SKM-1 treated with dmso at 0.1 percent for 144 hours (cell line): ENCODE results near the gene BTG3.

ENCODE experiments used
- DNase-seq: peaks from one replicate; lab custom pipeline; 2025; ENCODE audit not compliant: unreplicated experiment; lab: John Stamatoyannopoulos, UW

The BTG3 gene, protein sequence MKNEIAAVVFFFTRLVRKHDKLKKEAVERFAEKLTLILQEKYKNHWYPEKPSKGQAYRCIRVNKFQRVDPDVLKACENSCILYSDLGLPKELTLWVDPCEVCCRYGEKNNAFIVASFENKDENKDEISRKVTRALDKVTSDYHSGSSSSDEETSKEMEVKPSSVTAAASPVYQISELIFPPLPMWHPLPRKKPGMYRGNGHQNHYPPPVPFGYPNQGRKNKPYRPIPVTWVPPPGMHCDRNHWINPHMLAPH

DNA sequence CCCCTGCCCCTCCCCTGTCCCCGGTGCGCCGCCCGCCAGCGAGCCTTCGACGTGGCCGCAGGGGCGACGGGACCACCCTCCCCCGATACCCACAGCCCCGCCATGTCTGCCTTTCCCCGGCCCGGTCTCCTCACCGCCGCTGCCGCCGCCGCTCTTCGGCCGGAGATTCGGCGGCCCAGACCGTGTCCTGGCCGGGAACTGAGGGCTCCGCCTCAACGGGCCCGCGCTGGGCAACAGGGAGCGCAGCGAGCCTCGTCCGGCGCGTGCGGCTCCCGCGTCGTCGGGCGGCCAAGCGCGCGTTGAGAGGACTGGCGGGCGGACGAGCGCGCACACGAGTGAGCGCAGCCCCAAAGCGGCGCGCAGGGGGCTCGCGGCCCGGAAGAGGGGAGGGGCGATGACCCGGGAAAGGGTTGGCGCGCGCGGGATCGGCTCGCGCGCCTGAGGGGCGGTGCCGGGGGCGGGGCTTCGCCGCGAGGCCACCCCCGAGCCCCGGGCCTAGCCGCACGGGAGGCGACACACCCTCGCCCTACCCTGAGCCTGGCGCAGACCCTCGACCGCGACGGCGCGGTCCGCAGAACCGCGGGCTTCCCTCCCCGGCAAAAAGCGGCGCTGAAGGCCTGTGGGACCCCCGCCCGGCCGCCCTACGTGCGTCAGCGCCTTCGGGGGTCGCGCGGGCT is at the start of gene BTG3:
BTG3 (minus strand) TSS at position 337 of the 677 bp plus-strand sequence. CDS start 3,757 bp downstream, outside the sequence.
- DNase-seq: peak; percentile 77

DNA sequence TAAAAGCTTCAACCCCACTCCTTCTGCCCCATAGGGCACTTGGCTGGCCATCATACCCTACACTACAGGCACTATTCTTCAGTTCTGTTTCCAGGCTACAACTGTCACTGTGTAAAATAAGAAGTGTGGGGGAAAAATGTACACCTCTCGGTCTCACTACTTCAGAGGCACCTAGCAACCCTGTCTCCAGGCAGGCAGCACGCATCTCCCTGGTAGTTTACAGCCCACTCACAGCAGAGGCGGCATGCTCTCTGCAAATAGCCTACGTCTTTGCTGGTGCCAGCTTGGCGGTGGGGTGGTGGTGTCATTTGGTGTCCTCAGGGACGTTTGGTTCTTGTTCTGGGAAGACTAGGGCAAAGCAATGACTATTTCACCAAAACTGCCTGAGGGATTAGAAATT is 48.2 kb upstream of the BTG3 start:
- no peak for DNase-seq

DNA sequence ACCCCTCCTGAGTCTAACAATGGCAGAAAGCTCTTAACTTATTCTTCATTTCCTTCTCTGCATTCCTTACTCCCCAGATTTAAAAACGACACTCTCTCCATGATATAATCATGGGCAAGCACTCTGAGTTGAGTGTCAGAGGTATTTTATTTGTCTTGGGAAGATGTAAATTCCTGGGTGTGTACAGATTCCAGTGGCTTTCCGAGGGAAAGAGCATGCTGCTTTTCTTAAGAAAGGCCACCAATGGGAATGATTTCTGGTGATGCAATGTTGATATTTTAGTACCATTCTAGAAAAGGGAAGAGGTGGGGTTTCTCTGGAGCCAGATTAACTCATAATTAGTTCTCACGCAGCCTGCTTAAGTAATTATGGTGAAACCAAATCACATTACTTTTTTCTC is 47.8 kb upstream of the BTG3 start:
- peak; percentile 11 for DNase-seq

DNA sequence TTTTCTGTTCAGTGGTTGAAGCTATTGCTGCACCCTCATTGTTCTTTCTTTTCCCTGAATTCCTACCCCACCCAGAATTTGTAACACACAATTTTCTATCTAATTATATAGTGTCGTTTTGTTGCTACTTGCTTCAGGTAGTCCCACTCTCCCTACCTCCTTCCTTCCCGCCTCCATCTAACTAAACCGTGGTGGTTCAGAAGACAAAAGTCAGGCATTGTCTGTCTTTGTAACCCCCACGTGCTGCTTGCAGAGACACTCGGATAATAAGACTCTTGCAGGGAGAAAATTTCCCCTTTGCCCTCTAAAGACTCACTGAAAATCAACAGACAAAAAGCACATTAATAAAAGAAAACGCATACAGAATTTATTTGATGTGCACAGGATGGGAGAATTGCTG is 46.2 kb upstream of the BTG3 start:
- DNase-seq: no peak

DNA sequence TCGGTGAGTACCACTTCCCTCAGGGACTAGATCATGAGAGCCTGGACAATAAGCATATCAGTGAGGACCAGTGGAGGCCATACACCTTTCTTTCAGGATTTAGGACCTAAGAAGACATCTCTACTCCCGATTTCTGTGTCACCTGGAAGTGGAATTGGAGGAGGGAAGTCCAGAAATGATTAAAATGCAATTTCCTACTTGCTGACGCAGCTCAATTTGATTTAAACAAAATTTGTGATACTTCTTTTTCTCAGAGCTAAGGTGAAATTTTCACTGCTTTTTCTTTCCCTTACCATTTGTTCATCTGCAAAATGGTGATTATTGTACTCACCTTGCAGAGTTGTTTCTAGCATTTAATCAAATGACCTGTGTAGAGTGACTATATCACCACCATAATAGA is 38.8 kb upstream of the BTG3 start:
- no peak for DNase-seq

DNA sequence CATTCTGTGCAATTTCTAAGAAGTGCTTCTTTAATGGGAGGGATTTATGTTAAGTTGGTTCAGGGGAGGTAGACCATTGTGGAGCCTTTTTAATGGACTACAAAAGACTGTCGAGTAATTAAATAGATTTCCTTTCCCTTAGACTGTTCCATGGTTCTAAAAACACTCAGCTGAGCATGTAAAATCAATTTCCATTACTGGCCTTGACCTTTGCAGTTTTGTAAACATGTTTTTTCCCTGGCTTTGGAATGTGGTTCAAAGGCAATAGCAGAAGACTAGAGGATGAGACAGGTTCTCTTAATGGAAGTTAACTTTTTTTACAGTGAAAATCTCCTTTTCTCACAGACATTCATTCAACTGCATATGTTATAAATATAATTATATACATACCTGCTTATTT is 37.6 kb upstream of the BTG3 start:
- DNase-seq: no peak

DNA sequence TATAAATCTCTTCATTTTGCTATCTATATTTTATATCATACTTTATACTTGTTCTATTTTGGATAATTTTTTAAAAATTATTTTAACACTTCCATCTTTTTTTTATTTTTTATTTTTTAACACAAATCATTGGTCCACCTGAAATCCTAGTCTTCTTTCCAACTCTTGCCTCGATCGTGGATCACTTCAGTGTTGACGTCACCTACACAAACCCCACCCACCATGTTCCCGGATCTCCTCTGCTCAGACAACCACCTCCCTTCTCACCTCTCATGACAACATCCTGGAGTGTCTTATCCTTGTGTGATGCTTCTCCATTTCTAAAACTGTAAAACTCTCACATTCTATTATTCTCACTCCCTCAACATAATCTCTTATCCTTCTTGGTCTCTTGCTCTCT is 34.1 kb upstream of the BTG3 start:
- no peak for DNase-seq

DNA sequence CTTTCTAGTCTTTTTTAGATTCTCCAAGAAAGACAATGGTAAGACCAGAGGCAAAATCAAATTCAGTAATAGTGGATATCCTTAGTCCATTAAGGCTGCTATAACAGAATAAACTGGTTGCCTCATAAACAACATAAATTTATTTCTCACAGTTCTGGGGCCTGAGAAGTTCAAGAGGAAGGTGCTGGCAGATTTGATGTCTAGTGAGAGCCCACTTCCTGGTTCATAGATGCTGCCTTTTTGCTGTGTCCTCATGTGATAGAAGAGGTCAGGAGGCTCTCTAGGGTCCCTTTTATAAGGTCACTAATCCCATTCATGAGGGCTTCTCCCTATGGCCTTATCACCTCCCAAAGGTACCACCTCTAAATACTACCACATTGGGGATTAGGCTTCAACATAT is 31.5 kb upstream of the BTG3 start:
- DNase-seq: no peak

DNA sequence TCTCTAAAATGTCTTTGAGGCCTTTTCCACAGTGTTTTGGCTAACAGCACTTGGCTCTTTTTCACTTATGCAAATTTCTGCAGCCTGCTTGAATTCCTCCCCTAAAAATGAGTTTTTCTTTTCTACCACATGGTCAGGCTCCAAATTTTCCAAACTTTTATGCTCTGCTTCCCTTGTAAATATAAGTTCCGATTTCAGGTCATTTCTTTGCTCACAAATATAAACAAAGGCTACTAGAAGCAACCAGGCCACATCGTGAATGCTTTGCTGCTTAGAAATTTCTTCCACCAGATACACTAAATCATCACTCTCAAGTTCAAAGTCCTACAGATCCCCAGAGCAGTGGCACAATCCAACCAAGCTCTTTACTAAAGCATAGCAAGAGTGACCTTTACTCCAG is 28.1 kb upstream of the BTG3 start:
- no peak for DNase-seq

DNA sequence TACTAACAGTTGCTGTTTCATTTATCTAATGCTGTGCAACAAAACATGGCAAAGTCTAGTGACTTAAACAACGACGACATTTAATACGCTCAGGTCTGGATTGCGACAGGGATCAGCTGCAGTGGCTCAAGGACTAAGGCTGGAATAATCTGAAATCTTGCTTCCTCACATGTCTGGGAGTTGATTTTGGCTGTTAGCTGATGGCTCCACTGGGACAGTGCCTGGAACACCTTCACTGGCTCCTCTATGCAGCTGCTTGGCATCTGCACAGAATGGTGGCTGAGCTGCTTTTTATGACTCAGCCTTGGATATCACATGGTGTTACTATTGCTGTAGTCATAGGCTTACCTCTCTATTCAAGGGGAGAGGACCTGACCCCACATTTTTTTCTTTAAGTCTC is 24.0 kb upstream of the BTG3 start:
- no peak for DNase-seq

DNA sequence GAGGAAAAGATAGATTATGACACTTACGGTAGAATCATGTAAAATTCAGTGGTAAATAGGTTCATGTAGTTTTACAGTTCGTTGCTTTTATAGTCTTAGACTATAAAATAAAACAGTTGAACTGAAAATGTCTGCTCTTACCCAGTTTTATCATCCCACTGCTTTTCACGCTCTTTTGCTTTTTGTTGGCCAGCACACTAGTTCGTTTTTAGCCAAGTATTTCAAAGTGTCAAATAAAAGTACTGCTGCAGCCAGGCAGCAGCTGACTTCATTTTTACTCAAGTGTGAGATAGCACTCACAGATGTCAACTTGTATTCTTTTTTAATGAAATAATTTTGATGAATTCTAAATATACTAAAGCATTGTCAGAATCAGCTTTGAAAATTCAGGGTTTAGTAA is 18.5 kb upstream of the BTG3 start:
- no peak for DNase-seq

DNA sequence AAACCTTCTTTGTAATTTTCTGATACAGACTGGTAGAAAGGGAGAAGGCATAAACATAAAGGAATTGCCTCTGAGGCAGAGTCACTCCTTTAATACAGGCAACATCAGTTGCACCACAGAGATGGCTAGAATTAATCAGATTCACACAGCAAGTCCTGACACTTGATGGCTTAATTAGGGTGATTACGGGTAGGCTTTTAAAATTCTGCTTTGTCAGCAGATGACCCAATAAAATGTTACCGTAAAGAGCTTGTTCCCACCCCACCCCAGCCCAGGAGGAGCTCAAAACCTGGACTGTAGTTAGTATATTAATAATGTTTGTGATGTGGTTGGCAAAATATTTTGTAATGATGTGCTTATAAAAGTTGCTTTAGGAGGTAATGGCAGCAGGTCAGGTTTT is 9.3 kb upstream of the BTG3 start:
- no peak for DNase-seq

DNA sequence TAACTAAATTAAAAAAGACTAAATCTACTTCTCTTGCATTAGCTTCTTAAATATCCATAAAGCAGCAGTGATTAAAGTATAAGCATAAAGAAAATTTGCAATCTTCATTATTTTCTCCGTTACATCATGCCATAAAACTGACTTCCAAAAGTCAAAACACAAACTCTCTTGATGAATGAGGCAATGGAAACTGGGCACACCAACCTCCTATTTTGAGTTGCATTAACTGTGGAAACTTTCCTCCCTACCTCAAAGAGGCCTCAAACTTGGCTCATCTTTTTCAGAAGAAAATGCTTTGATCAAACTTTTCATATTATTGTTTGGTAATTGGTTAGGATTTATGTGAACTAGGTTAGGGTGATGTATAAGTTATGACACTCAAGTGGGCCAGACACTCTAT is 4.1 kb upstream of the BTG3 start:
- DNase-seq: no peak

DNA sequence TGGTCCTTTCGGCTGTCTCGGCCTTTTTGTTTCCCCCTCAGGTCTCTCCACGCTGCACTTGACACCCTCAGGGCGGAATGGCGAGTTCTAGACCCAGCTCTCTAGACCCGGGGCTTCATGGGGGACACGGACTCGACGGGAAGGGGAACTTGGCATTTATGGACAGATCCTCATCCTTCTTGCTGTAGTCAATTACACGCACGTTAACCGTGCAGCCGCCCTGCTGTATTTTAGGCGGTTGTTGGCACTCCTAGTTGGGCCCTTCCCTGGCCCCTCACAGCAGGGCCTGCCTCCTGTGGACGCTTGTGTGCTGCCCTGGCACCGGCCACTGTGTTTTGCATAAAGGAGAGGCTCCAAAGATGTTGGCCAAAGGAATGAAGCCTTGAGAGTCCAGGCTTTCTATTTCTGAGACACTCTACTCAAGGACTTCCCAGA is 558 bp upstream of the BTG3 start:
- DNase-seq: no peak

DNA sequence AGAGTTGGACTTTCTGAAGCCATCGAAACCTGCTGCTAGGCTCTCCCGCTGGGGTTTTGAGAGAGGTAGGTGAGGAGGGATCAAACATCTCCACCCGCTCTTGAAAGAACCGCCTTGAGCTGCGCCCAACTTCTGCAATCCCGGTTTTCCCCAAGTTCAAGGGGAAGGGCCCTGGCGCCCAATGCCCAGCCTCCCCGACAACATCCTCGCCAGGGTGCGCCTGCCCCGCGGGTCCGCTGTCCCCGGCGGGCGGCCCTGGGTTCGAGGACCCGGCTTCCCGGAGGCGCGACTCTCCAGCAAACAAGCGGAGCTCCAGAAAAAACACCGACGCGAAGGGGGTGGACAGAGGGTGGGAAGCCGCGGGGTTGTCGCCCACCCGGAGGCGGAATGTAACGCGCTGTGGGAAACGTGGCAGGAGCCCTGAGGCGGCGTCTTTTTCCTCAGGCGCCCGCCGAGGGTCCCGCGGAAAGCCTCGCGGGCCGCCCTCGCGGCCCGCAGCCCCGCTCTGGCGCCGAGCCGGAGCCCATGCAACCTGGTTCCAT is 607 bp downstream of the BTG3 start:
- DNase-seq: no peak

DNA sequence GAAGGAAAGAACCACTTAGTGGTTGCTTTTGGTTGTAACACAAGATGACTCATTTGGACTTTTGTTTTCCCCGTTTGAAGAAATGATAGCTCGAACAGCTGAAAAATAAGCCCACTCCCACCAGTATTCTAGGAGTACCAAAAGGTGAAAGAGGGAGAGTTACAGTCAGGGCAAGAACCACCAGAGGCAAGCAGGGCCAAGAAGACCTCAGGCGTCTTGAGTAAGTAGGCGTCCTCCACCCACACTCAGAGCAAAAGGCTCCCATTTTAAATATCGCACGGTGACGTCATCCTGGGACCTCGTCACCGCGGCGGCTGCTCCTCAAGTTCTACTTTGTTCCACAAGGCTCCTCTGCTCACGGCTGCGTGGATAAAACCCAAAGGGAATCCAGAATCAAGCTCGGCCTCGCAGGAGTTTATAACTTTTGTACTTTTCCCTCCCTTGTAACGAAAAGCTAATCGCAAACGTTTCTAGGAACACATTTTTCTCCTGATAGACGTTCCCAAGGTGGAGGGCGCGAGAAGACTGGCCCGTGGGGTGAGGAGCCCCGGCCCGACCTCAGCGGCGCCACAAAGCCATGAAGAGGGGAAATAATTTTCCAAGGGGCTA is 1.2 kb downstream of the BTG3 start:
- peak; percentile 56 for DNase-seq

DNA sequence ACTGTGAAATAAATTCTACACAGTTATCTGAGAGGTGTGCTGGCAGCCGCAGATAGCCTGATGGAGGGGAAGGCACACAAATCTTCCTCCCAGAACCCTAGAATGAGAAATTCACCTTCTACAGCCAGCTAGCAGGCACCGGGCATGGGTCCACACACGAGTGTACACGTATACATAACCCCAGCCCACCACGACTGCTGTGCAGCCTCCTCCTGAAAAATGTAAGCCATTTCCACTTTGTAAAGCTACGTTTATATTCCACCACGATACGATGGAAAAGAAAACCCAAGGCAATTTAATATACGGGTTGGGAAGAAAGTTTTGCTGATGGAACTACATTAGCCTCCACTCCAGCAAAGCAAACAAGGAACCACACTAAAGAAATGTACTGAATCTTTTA is 1.8 kb downstream of the BTG3 start:
- DNase-seq: no peak

DNA sequence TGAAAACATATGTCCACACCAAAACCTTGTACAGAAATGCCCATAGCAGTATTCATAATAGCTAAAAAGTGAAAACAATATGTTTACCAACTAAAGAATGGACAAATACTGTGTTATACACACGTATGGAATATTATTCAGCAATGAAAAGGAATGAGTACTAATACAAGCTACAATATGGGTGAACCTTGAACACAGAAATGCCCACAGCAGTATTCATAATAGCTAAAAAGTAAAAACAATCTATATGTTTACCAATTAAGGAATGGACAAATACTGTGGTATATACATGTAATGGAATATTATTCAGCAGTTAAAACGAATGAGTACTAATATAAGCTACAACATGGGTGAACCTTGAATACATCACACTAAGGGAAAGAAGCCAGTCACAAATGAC is 3.0 kb downstream of the BTG3 start:
- no peak for DNase-seq

DNA sequence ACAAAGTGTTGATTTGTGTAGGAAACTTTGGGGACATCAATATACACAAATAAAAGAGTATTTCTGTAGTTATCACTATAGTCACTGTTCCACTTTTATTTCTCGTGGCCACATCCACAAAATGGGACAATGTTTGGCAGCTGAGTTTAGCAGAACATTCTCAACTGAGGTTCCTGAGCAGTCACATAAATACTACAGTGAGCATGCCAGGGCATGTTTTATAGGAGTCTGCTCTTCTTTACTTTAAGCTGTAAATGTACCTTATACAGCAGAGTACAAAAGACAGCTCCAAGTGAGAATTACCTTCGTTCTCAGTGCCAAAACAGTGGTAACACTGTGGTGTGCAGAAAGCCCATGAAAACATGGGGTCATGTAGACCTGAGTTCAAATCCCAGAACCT is 5.0 kb downstream of the BTG3 start:
- DNase-seq: no peak

DNA sequence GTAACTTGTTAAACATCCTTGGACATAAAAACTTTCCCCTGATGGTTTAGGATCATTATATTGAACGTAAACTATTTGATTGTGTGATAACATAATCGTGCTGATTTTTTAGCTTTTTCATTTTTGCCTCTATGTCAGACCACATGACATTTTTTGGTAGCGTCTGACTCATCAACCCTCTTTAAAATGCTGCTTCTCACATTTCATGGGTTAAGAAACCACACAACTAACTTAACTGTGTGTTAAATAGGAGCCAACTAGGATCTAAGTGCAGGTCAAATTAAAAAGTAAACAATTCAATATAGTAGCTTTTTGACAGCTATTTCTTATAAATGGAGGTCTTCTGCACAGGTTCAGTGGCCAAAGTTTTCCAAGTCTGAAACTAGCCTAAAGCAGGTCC is 9.8 kb downstream of the BTG3 start:
- DNase-seq: no peak

DNA sequence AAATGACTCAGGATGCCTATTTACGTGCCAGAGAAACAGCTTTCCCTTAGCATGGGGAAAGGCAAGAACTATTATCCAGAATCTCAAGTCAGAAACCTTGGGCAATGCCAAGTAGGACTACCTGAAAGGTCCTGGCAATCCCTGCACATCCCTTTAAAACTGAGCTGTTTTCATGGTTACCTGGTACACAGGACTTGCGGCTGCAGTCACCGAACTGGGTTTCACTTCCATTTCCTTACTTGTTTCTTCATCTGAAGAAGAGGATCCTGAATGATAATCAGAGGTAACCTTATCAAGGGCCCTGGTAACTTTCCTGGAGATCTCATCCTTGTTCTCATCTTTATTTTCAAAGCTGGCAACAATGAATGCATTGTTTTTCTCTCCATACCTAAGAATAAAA is 14.3 kb downstream of the BTG3 start:
- no peak for DNase-seq

DNA sequence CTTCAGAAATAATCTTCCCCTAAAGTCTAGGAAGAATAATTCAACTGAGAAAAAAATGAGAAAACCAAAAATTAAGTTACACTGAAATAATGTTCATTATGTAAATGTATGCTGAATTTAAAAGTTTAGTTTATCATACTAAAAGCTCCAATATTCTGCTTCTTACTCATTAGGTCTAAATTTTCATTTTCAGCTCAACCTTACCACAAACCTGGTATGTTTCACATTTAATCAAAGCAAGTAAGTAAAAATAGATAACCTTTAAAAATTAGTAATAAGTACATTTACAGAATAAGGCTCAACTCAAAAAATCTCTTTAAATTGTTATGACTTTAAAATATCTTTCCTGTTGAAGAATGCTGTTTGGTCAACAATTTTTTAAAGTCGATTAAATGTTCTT is 15.0 kb downstream of the BTG3 start:
- no peak for DNase-seq
